ENCODE measurements around the gene NUMBL.
"Not testable (repeated sequence)": the region's sequence is repeated elsewhere in the genome, so short reads cannot be mapped to it uniquely, and the experiment has no call there.

The NUMBL gene

GRCh38 chr19:40690050-40690692 is at the start of gene NUMBL:
Gene NUMBL, minus strand, starts transcription at chr19:40690651. Its CDS starts 168 bp downstream, at chr19:40690483.
- DNase-seq, result no peak

GRCh38 chr19:40739030-40739839 is 48.8 kb upstream of the NUMBL start:
- no peak for DNase-seq

GRCh38 chr19:40737102-40737644 is 46.7 kb upstream of the NUMBL start:
- no peak for DNase-seq

- no peak for DNase-seq
Observed at GRCh38 chr19:40736661-40737060, 46.2 kb upstream of the NUMBL start.

- DNase-seq, result no peak
Observed at GRCh38 chr19:40735013-40735771, 44.7 kb upstream of the NUMBL start.

GRCh38 chr19:40733149-40733548 is 42.7 kb upstream of the NUMBL start:
- no peak for DNase-seq

GRCh38 chr19:40732304-40732703 is 41.9 kb upstream of the NUMBL start:
- not testable (repeated sequence) for DNase-seq

GRCh38 chr19:40730065-40730464 is 39.6 kb upstream of the NUMBL start:
- DNase-seq, result not testable (repeated sequence)

GRCh38 chr19:40726279-40726678 is 35.8 kb upstream of the NUMBL start:
- no peak for DNase-seq

- DNase-seq, result no peak
Observed at GRCh38 chr19:40724855-40725254, 34.4 kb upstream of the NUMBL start.

- DNase-seq, result no peak
Observed at GRCh38 chr19:40724315-40724714, 33.9 kb upstream of the NUMBL start.

- no peak for DNase-seq
Observed at GRCh38 chr19:40723661-40724254, 33.3 kb upstream of the NUMBL start.

GRCh38 chr19:40721936-40722661 is 31.6 kb upstream of the NUMBL start:
- DNase-seq, result no peak

GRCh38 chr19:40721140-40721486 is 30.7 kb upstream of the NUMBL start:
- no peak for DNase-seq

GRCh38 chr19:40719414-40719894 is 29.0 kb upstream of the NUMBL start:
- DNase-seq, result peak; percentile 5

GRCh38 chr19:40718774-40719391 is 28.4 kb upstream of the NUMBL start:
- DNase-seq, result peak; percentile 16

- no peak for DNase-seq
Observed at GRCh38 chr19:40717880-40718773, 27.7 kb upstream of the NUMBL start.

GRCh38 chr19:40717325-40717879 is 27.0 kb upstream of the NUMBL start:
- DNase-seq, result no peak

- peak; percentile 98 for DNase-seq
Observed at GRCh38 chr19:40716482-40717324, 26.3 kb upstream of the NUMBL start, which contains the start of the genes COQ8B and ITPKC. Gene COQ8B, minus strand, starts transcription at chr19:40716886. Its CDS starts 2,254 bp downstream, at chr19:40714632. Gene ITPKC, plus strand, starts transcription at chr19:40717112. Its CDS starts 24 bp downstream, at chr19:40717136.

Measured in NCI-H2029 (cell line).